OCI-LY3 (cell line): ENCODE measurements around the gene DNM3.

Source experiments
- CTCF ChIP-seq: fragments of 200-600, 300-600 bp; sonication (generic); IDR thresholded peaks from 2 replicates; pipeline ENCODE4 v1.5.1; 2014; ENCODE audit warnings: antibody characterized with exemption, low read length, low read depth
- EZH2phosphoT487 ChIP-seq: fragments of 200-600 bp; shearing (Covaris generic); IDR thresholded peaks from 2 replicates; pipeline ENCODE4 v1.6.1; 2018; ENCODE audit warnings: antibody characterized with exemption, mixed run types, low read depth

GRCh38 chr1:172400722-172401105 is 559.4 kb downstream of the DNM3 start:
- no peak for TF ChIP-seq CTCF
- TF ChIP-seq EZH2phosphoT487, result no peak
